ENCODE results near the gene REEP1. TPM values are rescaled to one million over a fixed set of nuclear protein-coding genes. Genes with fewer than 3 reads are reported as not detected.
A peak's percentile ranks its signal among the peaks of the same experiment; 100 is the strongest.

REEP1 gene
- polyA plus RNA-seq, 2 of the 4 experiments (the other 2 are of a cell fraction), result 0.30 to 0.45 TPM

GRCh38 chr2:86256982-86257381 is 80.4 kb downstream of the REEP1 start:
- CTCF ChIA-PET, result no interaction called here
- POLR2A ChIA-PET, result no interaction called here
- H3K4me2 ChIP-seq, result no peak overlapping the region
- ATAC-seq (no peak), FAIRE-seq (no peak), DNase-seq (ENCODE audit: low read depth in 1 of 2, low spot score in 1 of 2) (no peak)
- no peaks in the 10 kb centered on the region for H3K4me1 ChIP-seq
- no peak for TF ChIP-seq POLR2A (IDR thresholded peaks at IDR 0.05; ENCODE audit: low read length)
- TF ChIP-seq FOSB (CRISPR knock-in tag; IDR thresholded peaks at IDR 0.05), result no peak
- H3K4me3 ChIP-seq, result no peak overlapping the region
- no peaks in the 10 kb centered on the region for H3K9me3 ChIP-seq
- no peak overlapping the region for H3K27ac ChIP-seq
- WGBS (ENCODE audit: missing lambda C conversion rate), result 84% methylated on average over 3 of the region's 3 CpGs

DNA sequence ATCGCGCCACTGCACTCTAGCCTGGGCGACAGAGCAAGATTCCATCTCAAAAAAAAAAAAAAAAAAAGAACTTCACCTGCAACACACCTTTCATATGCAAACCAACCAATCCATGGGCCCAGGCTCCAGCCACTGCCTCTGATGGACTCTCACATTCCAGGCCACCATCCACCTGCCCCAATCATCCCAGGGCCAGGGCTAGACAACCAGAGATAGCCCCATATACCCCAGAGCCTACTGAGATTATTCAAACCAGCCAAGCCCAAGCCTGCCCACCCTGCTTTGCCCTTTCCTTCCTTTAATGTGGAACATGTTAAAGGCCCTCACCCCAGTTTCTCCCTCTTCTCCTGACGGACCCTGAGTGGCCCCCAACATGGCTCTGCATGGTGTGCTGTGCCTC is 81.1 kb downstream of the REEP1 start:
- no peaks in the 10 kb centered on the region for H3K4me1 ChIP-seq
- ATAC-seq (no peak), DNase-seq (ENCODE audit: low read depth in 1 of 2, low spot score in 1 of 2) (no peak), FAIRE-seq (no peak)
- H3K4me2 ChIP-seq, result no peak overlapping the region
- H3K9me3 ChIP-seq, result no peaks in the 10 kb centered on the region
- ChIA-PET CTCF (interaction anchor here (0.7 to 1.5 kb wide), 2 partner anchors 12 to 57 kb away, joined by 3 to 4 read pairs; no protein-coding TSS in a partner anchor), POLR2A (no interaction called here)
- 74% methylated on average over 4 of the region's 4 CpGs for WGBS (ENCODE audit: missing lambda C conversion rate)
- no peak overlapping the region for H3K27ac ChIP-seq
- H3K4me3 ChIP-seq, result no peak overlapping the region
- TF ChIP-seq NR3C1 (IDR thresholded peaks at IDR 0.05), result no peak
- TF ChIP-seq POLR2A (IDR thresholded peaks at IDR 0.05; ENCODE audit: low read length), result no peak
- TF ChIP-seq ZC3H11A (IDR thresholded peaks at IDR 0.05), result no peak
- no peak for TF ChIP-seq EP300 (IDR thresholded peaks at IDR 0.05)
- TF ChIP-seq CHD2 (IDR thresholded peaks at IDR 0.05; ENCODE audit: low read length, partially characterized antibody), result no peak
- TF ChIP-seq RARB (CRISPR knock-in tag; IDR thresholded peaks at IDR 0.05), result no peak
- TF ChIP-seq, protein P1, sequence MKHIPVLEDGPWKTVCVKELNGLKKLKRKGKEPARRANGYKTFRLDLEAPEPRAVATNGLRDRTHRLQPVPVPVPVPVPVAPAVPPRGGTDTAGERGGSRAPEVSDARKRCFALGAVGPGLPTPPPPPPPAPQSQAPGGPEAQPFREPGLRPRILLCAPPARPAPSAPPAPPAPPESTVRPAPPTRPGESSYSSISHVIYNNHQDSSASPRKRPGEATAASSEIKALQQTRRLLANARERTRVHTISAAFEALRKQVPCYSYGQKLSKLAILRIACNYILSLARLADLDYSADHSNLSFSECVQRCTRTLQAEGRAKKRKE (CRISPR knock-in tag; IDR thresholded peaks at IDR 0.05; ENCODE audit: low read depth), result no peak

DNA sequence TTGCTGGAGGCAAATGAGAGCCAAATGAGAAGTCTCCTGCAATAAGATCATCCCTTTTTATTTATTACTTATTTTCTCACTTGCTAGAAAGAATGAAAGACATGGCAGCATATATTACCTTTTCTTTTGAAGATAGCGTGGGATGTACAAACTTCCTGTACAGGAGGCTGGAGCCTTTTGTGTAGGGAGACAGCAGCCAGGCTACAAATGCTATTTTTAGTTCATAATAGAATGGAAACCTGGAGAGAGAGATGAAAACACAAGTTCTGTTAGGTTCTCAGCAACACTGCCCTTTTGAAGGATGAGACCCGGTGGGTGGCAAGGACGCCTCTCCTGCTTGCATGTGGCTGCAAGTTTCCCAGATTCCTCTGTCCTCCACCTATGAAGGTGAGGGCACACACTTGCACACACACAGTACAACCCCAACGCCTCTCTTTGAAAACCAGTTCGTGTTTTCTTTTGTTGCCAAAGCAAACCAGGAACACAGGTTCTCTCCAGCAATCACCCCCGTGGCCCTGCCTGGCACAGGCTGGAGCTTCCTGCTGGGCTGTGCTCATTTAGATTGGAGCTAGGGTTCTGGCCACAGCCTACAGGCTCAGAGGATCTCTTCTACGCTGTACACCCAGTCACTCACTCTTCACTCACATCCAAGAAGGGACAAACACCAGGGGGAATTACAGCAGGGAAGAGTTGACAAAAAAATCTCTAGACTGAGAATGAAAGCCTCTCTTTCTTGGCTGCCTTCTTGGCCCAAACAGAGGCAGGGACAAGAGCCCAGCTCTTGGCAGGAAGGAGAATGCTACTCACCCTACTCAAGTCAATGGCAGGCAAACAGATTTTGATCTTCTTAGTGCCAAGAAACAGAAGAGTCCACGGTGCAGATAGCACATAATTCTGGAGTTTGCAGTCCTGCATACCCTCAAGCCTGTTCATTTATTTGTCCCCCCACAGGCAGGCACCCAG is 82.6 kb downstream of the REEP1 start:
- POLR2A ChIA-PET, result no interaction called here
- no peak overlapping the region for H3K27ac ChIP-seq
- H3K9me3 ChIP-seq, result no peaks in the 10 kb centered on the region
- TF ChIP-seq TP53 (CRISPR knock-in tag; IDR thresholded peaks at IDR 0.05), result no peak
- TF ChIP-seq ZFP36 (IDR thresholded peaks at IDR 0.05; ENCODE audit: borderline replicate concordance, partially characterized antibody), result no peak
- no peak for TF ChIP-seq CBX8 (IDR thresholded peaks at IDR 0.05)
- TF ChIP-seq PHF8 (IDR thresholded peaks at IDR 0.05; ENCODE audit: borderline replicate concordance, low read depth), result no peak
- H3K4me1 ChIP-seq, result no peaks in the 10 kb centered on the region
- peak; percentile 52 to 66; a peak in 5 of 6 replicates for ATAC-seq
- peak in 1 of 2 experiments; percentile 11 for DNase-seq (ENCODE audit: low read depth in 1 of 2, low spot score in 1 of 2)
- no peak for FAIRE-seq
- WGBS (ENCODE audit: missing lambda C conversion rate), result 39% methylated on average over 8 of the region's 8 CpGs
- H3K4me2 ChIP-seq, result no peak overlapping the region
- H3K4me3 ChIP-seq, result no peak overlapping the region
- CTCF ChIA-PET, result interaction anchor here (1.1 to 1.5 kb wide), 2 partner anchors 11 to 18 kb away, joined by 3 read pairs; no protein-coding TSS in a partner anchor

DNA sequence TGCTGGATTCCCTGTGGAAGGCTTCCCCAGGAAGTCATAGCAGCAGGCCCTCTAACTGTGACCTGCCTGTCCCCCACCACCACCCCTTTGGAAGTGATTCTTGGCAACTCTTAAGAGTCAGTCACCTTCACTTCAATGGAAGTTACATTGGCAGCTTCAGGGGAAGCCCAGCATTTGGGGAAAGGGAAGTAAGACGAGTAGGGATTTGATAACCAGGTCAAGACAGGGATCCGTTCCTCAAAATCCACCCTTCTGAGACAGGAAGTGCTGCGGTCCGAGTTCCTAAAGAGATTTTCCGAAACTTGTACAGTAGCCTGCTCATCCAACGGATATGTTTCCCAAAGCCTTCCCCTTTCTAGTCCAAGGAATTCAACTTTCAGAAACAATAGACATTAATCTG is 84.0 kb downstream of the REEP1 start:
- 73% methylated on average over 6 of the region's 6 CpGs for WGBS (ENCODE audit: missing lambda C conversion rate)
- ATAC-seq (no peak), FAIRE-seq (no peak), DNase-seq (ENCODE audit: low read depth in 1 of 2, low spot score in 1 of 2) (no peak)
- Histone ChIP-seq H3K4me2 (no peak overlapping the region), H3K27ac (no peak overlapping the region), H3K9me3 (no peaks in the 10 kb centered on the region), H3K4me3 (no peak overlapping the region), H3K4me1 (no peaks in the 10 kb centered on the region)
- ChIA-PET CTCF (no interaction called here), POLR2A (no interaction called here)
- no peak for TF ChIP-seq HDAC2 (IDR thresholded peaks at IDR 0.05)

GRCh38 chr2:86251840-86252266 is 85.6 kb downstream of the REEP1 start:
- no peak for FAIRE-seq
- no peak overlapping the region for H3K4me2 ChIP-seq
- H3K4me1 ChIP-seq, result no peaks in the 10 kb centered on the region
- no peak overlapping the region for H3K27ac ChIP-seq
- no peak overlapping the region for H3K4me3 ChIP-seq
- no peaks in the 10 kb centered on the region for H3K9me3 ChIP-seq
- WGBS (ENCODE audit: missing lambda C conversion rate), result 78% methylated on average over 10 of the region's 10 CpGs
- CTCF ChIA-PET, result no interaction called here
- POLR2A ChIA-PET, result no interaction called here
- no peak for ATAC-seq
- DNase-seq (ENCODE audit: low read depth in 1 of 2, low spot score in 1 of 2), result no peak
- no peak for TF ChIP-seq RAD21 (conservative IDR thresholded peaks at IDR 0.05 in 1 of 2, IDR thresholded peaks at IDR 0.05 in 1 of 2)
- no peak for TF ChIP-seq EHF (CRISPR knock-in tag; IDR thresholded peaks at IDR 0.05)
- TF ChIP-seq SMC3 (IDR thresholded peaks at IDR 0.05), result no peak
- no peak for TF ChIP-seq TP53 (CRISPR knock-in tag; IDR thresholded peaks at IDR 0.05)
- TF ChIP-seq NPAS2 (CRISPR knock-in tag; IDR thresholded peaks at IDR 0.05; ENCODE audit: borderline replicate concordance), result no peak
- no peak for TF ChIP-seq TFCP2L1 (CRISPR knock-in tag; IDR thresholded peaks at IDR 0.05)
- no peak for TF ChIP-seq NFE2L2 (conservative IDR thresholded peaks at IDR 0.05; ENCODE audit: low read length)
- TF ChIP-seq MAFK (IDR thresholded peaks at IDR 0.05; ENCODE audit: partially characterized antibody), result no peak
- no peak for TF ChIP-seq ZSCAN20 (CRISPR knock-in tag; IDR thresholded peaks at IDR 0.05)
- no peak for TF ChIP-seq ZNF302 (CRISPR knock-in tag; IDR thresholded peaks at IDR 0.05)
- no peak for TF ChIP-seq KDM5A (IDR thresholded peaks at IDR 0.05)
- TF ChIP-seq MYC (IDR thresholded peaks at IDR 0.05; ENCODE audit: borderline replicate concordance, low read length), result no peak
- TF ChIP-seq HOXA7 (CRISPR knock-in tag; IDR thresholded peaks at IDR 0.05), result no peak
- TF ChIP-seq, protein P2, sequence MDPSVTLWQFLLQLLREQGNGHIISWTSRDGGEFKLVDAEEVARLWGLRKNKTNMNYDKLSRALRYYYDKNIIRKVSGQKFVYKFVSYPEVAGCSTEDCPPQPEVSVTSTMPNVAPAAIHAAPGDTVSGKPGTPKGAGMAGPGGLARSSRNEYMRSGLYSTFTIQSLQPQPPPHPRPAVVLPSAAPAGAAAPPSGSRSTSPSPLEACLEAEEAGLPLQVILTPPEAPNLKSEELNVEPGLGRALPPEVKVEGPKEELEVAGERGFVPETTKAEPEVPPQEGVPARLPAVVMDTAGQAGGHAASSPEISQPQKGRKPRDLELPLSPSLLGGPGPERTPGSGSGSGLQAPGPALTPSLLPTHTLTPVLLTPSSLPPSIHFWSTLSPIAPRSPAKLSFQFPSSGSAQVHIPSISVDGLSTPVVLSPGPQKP (IDR thresholded peaks at IDR 0.05; ENCODE audit: low read depth, low read length), result no peak
- no peak for TF ChIP-seq NR3C1 (IDR thresholded peaks at IDR 0.05)
